Measurements from ENCODE around the gene USE1.

USE1 gene

DNA sequence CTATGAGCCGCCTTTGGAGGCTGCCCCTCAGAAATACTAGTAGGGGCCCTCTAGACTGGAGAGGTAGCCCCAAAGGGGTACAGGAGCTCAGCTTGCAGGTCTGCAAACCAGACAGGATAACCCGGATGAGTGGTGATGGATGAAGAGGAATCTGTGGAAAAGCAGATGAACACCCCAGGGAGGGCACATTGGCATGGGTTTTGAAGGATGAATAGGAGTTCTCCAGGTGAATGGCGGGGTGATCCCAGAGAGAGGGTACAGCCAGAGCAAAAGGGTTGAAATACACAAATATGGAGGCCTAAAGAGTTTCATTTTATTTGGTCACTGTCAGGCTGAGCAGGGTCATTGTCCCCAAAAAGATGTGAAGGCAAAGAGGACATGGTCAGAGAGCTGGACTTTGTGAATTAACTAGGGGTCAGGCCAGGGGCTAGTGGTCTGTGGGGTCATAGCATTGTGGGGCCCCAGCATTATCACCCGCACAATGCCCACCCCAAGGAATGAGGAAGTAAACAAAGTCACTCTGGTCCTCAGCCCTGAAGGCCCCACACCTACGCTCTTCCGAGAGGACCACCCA, 25.8 kb downstream of the USE1 start:
- H2AFZ ChIP-seq (ENCODE audit: low read depth), result no peak overlapping the region
- H3K4me3 ChIP-seq (IDR thresholded peaks at IDR 0.05; ENCODE audit: insufficient read depth, low read depth, low read length), result no peak overlapping the region
- H3K79me2 ChIP-seq (ENCODE audit: insufficient read depth, low read depth), result no peaks in the 10 kb centered on the region
- no peaks in the 10 kb centered on the region for H3K27me3 ChIP-seq (ENCODE audit: insufficient read depth, low read depth)
- H3K9ac ChIP-seq, result no peak overlapping the region
- H3K4me2 ChIP-seq, result no peak overlapping the region
- H4K20me1 ChIP-seq (ENCODE audit: insufficient read depth), result no peaks in the 10 kb centered on the region
- H3K4me1 ChIP-seq (ENCODE audit: low read depth, poor library complexity, severe bottlenecking), result peaks cover 5% of the 10 kb centered on the region
- TF ChIP-seq, protein P1, sequence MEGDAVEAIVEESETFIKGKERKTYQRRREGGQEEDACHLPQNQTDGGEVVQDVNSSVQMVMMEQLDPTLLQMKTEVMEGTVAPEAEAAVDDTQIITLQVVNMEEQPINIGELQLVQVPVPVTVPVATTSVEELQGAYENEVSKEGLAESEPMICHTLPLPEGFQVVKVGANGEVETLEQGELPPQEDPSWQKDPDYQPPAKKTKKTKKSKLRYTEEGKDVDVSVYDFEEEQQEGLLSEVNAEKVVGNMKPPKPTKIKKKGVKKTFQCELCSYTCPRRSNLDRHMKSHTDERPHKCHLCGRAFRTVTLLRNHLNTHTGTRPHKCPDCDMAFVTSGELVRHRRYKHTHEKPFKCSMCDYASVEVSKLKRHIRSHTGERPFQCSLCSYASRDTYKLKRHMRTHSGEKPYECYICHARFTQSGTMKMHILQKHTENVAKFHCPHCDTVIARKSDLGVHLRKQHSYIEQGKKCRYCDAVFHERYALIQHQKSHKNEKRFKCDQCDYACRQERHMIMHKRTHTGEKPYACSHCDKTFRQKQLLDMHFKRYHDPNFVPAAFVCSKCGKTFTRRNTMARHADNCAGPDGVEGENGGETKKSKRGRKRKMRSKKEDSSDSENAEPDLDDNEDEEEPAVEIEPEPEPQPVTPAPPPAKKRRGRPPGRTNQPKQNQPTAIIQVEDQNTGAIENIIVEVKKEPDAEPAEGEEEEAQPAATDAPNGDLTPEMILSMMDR (conservative IDR thresholded peaks at IDR 0.05; ENCODE audit: low read depth, low read length), result no peak
- no peaks in the 10 kb centered on the region for H3K36me3 ChIP-seq (ENCODE audit: insufficient read depth)
- no peak overlapping the region for H3K27ac ChIP-seq

DNA sequence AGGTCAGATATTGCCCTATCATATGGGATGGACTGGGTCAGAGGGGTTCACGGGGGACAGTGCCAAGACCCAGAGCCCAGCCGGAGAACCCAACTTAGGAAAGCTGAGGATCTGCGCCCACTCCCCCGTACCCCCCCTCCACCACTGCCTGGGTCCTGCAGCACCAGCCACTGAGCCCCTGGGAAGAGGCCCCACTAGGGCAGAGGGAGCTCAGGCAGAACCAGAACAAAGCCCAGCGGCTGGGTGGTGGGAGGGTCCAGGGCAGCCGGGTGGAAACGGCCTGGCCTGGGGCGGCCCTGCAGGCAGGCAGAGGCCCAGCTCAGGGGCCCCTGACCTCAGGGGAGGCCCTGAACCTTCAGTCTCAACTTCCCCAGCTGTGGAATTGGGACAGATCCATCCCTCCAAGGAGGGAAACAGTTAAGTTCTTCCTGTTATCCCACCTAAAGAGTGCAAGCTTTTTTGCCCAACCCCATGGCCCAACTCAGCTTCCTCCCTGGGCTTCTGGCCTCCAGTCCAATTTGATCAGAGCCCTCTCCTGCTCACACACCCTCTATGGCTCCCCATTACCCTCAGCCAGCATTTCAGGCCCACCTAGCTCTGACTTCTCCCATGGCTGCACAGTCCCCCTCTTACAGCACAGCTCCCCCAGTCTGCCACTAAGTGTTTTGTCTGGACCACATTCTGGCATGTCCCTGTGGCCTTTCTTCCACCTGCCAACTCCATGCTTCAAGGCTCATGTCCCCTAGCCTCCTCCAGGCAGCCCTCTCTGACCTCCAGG, 27.5 kb downstream of the USE1 start:
- H3K27me3 ChIP-seq (ENCODE audit: insufficient read depth, low read depth), result no peaks in the 10 kb centered on the region
- no peaks in the 10 kb centered on the region for H4K20me1 ChIP-seq (ENCODE audit: insufficient read depth)
- no peak overlapping the region for H3K4me3 ChIP-seq (IDR thresholded peaks at IDR 0.05; ENCODE audit: insufficient read depth, low read depth, low read length)

DNA sequence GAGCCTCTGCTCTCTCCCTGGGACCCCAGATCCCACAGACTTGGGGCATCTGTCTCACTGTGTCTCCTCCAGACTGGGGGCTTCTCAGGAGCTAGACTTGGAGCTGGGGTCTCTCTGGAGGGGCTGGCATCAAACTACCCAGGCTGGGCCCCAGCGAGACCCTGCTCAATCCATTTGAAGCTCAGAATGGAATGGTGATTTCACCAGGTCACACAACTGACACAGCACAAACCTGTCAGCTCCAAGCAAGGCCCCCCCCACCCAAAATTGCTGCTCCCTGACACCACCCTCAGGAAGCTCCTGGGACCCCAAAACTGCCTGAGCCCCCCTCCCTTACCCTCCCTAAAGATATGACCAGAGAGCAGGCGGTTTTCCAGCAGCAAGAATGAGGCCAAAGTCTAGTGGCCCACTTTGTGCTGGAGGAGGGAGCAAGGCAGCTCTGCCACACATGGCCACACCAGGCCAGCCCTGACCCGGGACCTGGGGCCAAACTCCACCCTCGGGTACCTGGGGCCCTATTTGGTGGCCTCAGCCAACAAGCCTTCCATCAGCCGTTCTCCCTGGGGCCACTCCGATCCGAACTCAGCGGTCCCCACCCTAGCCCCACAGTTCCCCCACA, 28.2 kb downstream of the USE1 start:
- H3K4me2 ChIP-seq, result peak overlapping the region; percentile 4; the same call in 1 of the 2 replicates
- no peaks in the 10 kb centered on the region for H3K79me2 ChIP-seq (ENCODE audit: insufficient read depth, low read depth)
- TF ChIP-seq, protein P1 (conservative IDR thresholded peaks at IDR 0.05; ENCODE audit: low read depth, low read length), result no peak
- H4K20me1 ChIP-seq (ENCODE audit: insufficient read depth), result no peaks in the 10 kb centered on the region
- H2AFZ ChIP-seq (ENCODE audit: low read depth), result no peak overlapping the region
- H3K27ac ChIP-seq, result no peak overlapping the region
- no peaks in the 10 kb centered on the region for H3K36me3 ChIP-seq (ENCODE audit: insufficient read depth)
- no peaks in the 10 kb centered on the region for H3K27me3 ChIP-seq (ENCODE audit: insufficient read depth, low read depth)
- H3K4me1 ChIP-seq (ENCODE audit: low read depth, poor library complexity, severe bottlenecking), result peaks cover 10% of the 10 kb centered on the region
- no peak overlapping the region for H3K9ac ChIP-seq
- no peak overlapping the region for H3K4me3 ChIP-seq (IDR thresholded peaks at IDR 0.05; ENCODE audit: insufficient read depth, low read depth, low read length)

More for the DNA sequence above, 27.5 kb downstream of the USE1 start:
- H3K4me1 ChIP-seq (ENCODE audit: low read depth, poor library complexity, severe bottlenecking), result peaks cover 10% of the 10 kb centered on the region
- TF ChIP-seq, protein P1 (conservative IDR thresholded peaks at IDR 0.05; ENCODE audit: low read depth, low read length), result no peak
- no peaks in the 10 kb centered on the region for H3K79me2 ChIP-seq (ENCODE audit: insufficient read depth, low read depth)
- H3K9ac ChIP-seq, result no peak overlapping the region
- no peak overlapping the region for H3K4me2 ChIP-seq
- H3K27ac ChIP-seq, result no peak overlapping the region
- H2AFZ ChIP-seq (ENCODE audit: low read depth), result no peak overlapping the region
- H3K36me3 ChIP-seq (ENCODE audit: insufficient read depth), result no peaks in the 10 kb centered on the region

DNA sequence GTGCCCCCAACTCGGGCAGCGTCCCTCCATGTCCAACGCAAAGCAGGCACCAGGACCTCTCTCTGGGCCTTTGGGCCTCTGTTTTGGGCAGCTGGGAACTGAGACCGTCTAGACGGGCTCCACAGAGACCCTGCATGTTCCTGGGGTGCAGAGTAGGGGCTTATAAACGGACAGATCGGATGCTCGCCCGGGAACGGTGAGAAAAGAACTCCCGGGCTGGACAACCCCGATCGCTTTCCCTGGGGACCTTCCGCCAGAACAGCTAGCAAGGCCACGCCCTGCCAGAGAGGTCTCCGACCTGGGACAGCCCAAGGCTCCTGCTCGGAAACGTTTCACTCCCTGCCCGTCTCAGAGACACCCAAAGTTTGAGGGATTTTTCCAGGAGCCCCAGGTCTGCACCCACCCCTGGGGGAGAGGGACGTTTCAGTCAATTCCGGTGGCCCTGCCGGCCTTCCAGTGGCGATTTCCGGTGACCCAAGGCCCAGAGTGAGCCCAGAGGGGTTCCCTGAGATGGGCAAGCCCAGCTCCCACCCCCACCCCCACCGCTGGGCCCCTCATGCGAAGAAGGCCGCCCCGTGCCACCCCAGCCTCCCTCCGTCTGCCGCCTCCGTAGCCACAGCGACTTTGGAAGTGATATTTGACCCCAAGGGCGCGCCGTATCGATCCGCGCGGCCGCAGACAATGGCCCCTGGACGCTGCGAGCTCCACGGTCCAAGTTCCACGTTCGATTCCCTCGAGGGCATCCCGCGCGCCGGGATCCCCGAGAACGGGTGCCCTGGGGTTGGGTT, 28.9 kb downstream of the USE1 start:
- H3K27ac ChIP-seq, result no peak overlapping the region
- TF ChIP-seq, protein P1 (conservative IDR thresholded peaks at IDR 0.05; ENCODE audit: low read depth, low read length), result no peak
- peaks cover 10% of the 10 kb centered on the region for H3K4me1 ChIP-seq (ENCODE audit: low read depth, poor library complexity, severe bottlenecking)
- H2AFZ ChIP-seq (ENCODE audit: low read depth), result no peak overlapping the region
- no peaks in the 10 kb centered on the region for H3K79me2 ChIP-seq (ENCODE audit: insufficient read depth, low read depth)
- H3K4me2 ChIP-seq, result peak overlapping the region; percentile 50
- H3K9ac ChIP-seq, result no peak overlapping the region
- H3K36me3 ChIP-seq (ENCODE audit: insufficient read depth), result no peaks in the 10 kb centered on the region
- no peaks in the 10 kb centered on the region for H4K20me1 ChIP-seq (ENCODE audit: insufficient read depth)
- H3K4me3 ChIP-seq (IDR thresholded peaks at IDR 0.05; ENCODE audit: insufficient read depth, low read depth, low read length), result no peak overlapping the region
- H3K27me3 ChIP-seq (ENCODE audit: insufficient read depth, low read depth), result no peaks in the 10 kb centered on the region

All from KMS-11 (cell line).